Measurements from ENCODE around the gene TENM3. TPM values are rescaled to one million over a fixed set of nuclear protein-coding genes. Genes with fewer than 3 reads are reported as not detected.

TENM3 gene
- polyA plus RNA-seq, 1 experiment: 54.9 TPM

DNA sequence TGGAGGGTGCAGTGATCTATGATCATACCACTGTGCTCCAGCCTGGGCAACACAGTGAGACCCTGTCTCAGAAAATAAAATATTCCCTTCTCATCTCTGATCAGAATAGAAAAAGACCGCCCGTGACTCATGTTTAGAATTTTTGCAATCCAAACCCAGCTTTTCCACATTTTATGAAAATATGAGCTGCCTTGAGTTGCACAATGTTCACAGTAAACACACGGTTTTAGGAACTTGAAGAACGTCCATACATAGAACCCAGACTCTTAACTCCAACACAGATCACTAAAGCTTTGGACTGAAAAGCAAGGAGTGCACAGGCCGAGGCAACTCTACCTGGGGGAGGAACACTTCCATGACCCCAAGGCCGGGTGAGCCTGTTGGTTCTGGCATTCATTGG lies 305.0 kb downstream of the TENM3 start:
- CTCF ChIA-PET: interaction anchor here (1.3 kb wide), 1 partner anchor 11 kb away, joined by 5 read pairs; no protein-coding TSS in a partner anchor
- no peak for TF ChIP-seq CTCF (IDR thresholded peaks at IDR 0.05; ENCODE audit: low read depth, low read length)
- DNase-seq (ENCODE audit: low read depth, low spot score): no peak
- POLR2A ChIA-PET: no interaction called here
- Histone ChIP-seq H3K27me3 (ENCODE audit: control insufficient read depth, insufficient read depth, low read length) (no peaks in the 10 kb centered on the region), H3K4me3 (ENCODE audit: low read depth, low read length) (no peak overlapping the region), H3K9me3 (ENCODE audit: control insufficient read depth, insufficient read depth, low read length) (no peaks in the 10 kb centered on the region), H3K27ac (ENCODE audit: low read depth, low read length) (no peak overlapping the region)

DNA sequence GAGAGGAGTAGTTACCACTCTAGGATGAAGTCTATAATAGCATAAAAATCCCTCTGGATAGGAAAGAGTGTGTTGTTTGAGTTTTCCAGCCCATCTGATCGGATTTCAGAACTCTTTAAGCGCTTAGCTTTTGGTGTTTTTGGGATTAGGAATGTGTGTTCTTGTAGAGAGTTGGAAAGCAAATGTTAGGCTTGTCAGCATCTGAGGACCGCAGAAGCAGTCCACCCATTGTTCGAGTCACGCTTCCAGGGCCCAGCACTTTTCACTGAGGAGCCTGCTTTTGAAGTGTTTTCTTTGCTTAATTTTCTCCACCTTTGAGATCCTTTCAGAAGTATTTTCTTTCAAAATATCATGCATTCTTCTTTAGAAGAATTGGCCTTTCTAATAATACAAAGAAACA lies 306.2 kb downstream of the TENM3 start:
- CTCF ChIA-PET: no interaction called here
- POLR2A ChIA-PET: no interaction called here
- Histone ChIP-seq H3K9me3 (ENCODE audit: control insufficient read depth, insufficient read depth, low read length) (no peaks in the 10 kb centered on the region), H3K27ac (ENCODE audit: low read depth, low read length) (no peak overlapping the region), H3K27me3 (ENCODE audit: control insufficient read depth, insufficient read depth, low read length) (no peaks in the 10 kb centered on the region), H3K4me3 (ENCODE audit: low read depth, low read length) (no peak overlapping the region)
- no peak for TF ChIP-seq CTCF (IDR thresholded peaks at IDR 0.05; ENCODE audit: low read depth, low read length)
- DNase-seq (ENCODE audit: low read depth, low spot score): no peak

DNA sequence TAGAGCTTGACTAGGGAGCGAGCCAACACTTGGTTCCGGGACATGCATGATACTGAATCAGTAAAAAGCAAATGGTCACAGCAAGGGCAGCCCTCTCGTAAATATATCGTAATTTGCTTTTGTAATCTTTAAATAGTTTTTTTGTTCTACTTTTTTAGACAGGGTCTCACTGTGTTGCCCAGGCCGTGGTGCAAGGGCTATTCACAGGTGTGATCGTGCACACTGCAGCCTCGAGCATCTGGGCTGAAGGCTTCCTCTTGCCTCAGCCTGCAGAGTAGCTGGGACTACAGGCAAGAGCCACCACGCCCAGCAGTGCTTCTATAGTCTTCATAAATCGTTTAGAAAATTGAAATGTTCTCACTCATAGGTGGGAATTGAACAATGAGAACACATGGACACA lies 309.7 kb downstream of the TENM3 start:
- CTCF ChIA-PET: no interaction called here
- no peaks in the 10 kb centered on the region for H3K9me3 ChIP-seq (ENCODE audit: control insufficient read depth, insufficient read depth, low read length)
- POLR2A ChIA-PET: no interaction called here

DNA sequence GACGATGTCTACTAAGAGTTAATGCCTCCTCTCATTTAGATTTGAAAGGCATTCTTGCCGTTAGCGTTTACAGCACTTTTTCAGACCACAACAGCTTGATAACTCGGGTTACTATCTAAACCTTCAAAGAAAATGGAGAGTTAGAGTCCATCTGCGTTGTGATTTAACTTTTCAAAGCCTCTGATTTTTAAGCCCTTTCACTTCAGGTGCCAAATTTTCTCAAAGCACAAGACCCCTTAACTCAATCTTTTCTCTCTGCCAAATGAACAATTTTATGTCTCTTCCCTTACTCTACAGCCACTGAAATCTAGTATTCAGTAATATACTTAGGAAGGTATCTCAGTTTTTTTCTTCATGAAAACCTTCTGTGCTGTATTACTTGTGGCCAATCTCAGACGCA lies 310.5 kb downstream of the TENM3 start:
- ChIA-PET POLR2A (no interaction called here), CTCF (no interaction called here)
- Histone ChIP-seq H3K9me3 (ENCODE audit: control insufficient read depth, insufficient read depth, low read length) (no peaks in the 10 kb centered on the region), H3K27me3 (ENCODE audit: control insufficient read depth, insufficient read depth, low read length) (no peaks in the 10 kb centered on the region), H3K27ac (ENCODE audit: low read depth, low read length) (no peak overlapping the region), H3K4me3 (ENCODE audit: low read depth, low read length) (no peak overlapping the region; the same call in 1 of the 2 replicates)
- DNase-seq (ENCODE audit: low read depth, low spot score): no peak
- no peak for TF ChIP-seq CTCF (IDR thresholded peaks at IDR 0.05; ENCODE audit: low read depth, low read length)

More for the DNA sequence above, 309.7 kb downstream of the TENM3 start:
- no peaks in the 10 kb centered on the region for H3K27me3 ChIP-seq (ENCODE audit: control insufficient read depth, insufficient read depth, low read length)
- H3K27ac ChIP-seq (ENCODE audit: low read depth, low read length): no peak overlapping the region
- no peak for DNase-seq (ENCODE audit: low read depth, low spot score)
- no peak overlapping the region for H3K4me3 ChIP-seq (ENCODE audit: low read depth, low read length)
- TF ChIP-seq CTCF (IDR thresholded peaks at IDR 0.05; ENCODE audit: low read depth, low read length): no peak

GRCh38 chr4:182554736-182555135 lies 311.5 kb downstream of the TENM3 start:
- no peaks in the 10 kb centered on the region for H3K27me3 ChIP-seq (ENCODE audit: control insufficient read depth, insufficient read depth, low read length)
- no peak for TF ChIP-seq CTCF (IDR thresholded peaks at IDR 0.05; ENCODE audit: low read depth, low read length)
- H3K4me3 ChIP-seq (ENCODE audit: low read depth, low read length): no peak overlapping the region; the same call in 1 of the 2 replicates
- no peak overlapping the region for H3K27ac ChIP-seq (ENCODE audit: low read depth, low read length)
- POLR2A ChIA-PET: no interaction called here
- no peak for DNase-seq (ENCODE audit: low read depth, low spot score)
- CTCF ChIA-PET: no interaction called here
- no peaks in the 10 kb centered on the region for H3K9me3 ChIP-seq (ENCODE audit: control insufficient read depth, insufficient read depth, low read length)
